Stomach (tissue), 4 donors: ENCODE data around the gene ATP13A1.

ENCODE experiments used
- CTCF ChIP-seq, 7 experiments: fragments of 450-650 bp in 4 of 7; fragments of 200-600 bp in 3 of 7; sonication (generic) in 3 of 7; IDR thresholded peaks; one replicate each; pipeline ENCODE4 v1.5.1; 2016 to 2019; ENCODE audit warnings: antibody characterized with exemption in 7 of 7, control low read depth in 2 of 7, mild to moderate bottlenecking in 1 of 7
- POLR2A ChIP-seq, 4 donors: fragments of 450-650 bp; IDR thresholded peaks; one replicate each; pipeline ENCODE4 v1.6.1; 2016; ENCODE audit warnings: antibody characterized with exemption in 4 of 4, control low read depth in 2 of 4, mild to moderate bottlenecking in 1 of 4, moderate library complexity in 1 of 4
- POLR2AphosphoS5 ChIP-seq, 3 donors: sonication (generic); formaldehyde crosslinking; IDR thresholded peaks; one replicate each; pipeline ENCODE4 v1.6.1; 2016; ENCODE audit warnings: antibody characterized with exemption in 3 of 3

- TF ChIP-seq CTCF (IDR thresholded peaks at IDR 0.05): no peak
- TF ChIP-seq POLR2AphosphoS5 (IDR thresholded peaks at IDR 0.05): no peak
- no peak for TF ChIP-seq POLR2A (IDR thresholded peaks at IDR 0.05)
These were observed 23.6 kb upstream of the ATP13A1 start for GRCh38 chr19:19687090-19687489.
